Pancreas (tissue), 10 donors: Measurements from ENCODE around the gene CNGA3. TPM values are rescaled to one million over a fixed set of nuclear protein-coding genes. Genes with fewer than 3 reads are reported as not detected.

ENCODE experiments used
- ATAC-seq, 4 donors: fragments of 200-7000 bp; cut with Tn5 transposase; one replicate each; pipeline versions ENCODE4 v1.8.0 to v1.9.1; 2020; ENCODE audit warnings: mild to moderate bottlenecking in 4 of 4, moderate library complexity in 4 of 4
- DNase-seq, 6 donors: peaks; one replicate each; pipeline ENCODE4 v3.0.0-alpha.2; 2020
- FAIRE-seq: peaks from 2 replicates; lab custom pipeline; 2012; peaks lifted over from hg19 to GRCh38; lab: Jason Lieb, UNC
- H3K27ac ChIP-seq, 4 donors: fragments of 200-600 bp; sonication (generic); 1 replicate in 3 of 4; 2 replicates in 1 of 4; pipeline versions ENCODE4 v1.5.0 to v1.8.0; 2020
- H3K27me3 ChIP-seq, 4 donors: fragments of 200-600 bp; one replicate each; pipeline ENCODE4 v1.8.0; 2021
- H3K36me3 ChIP-seq, 3 donors: fragments of 200-600 bp; sonication (generic) in 1 of 3; one replicate each; pipeline versions ENCODE4 v1.5.0 to v1.8.0; 2020 to 2021
- H3K4me1 ChIP-seq, 3 donors: fragments of 200-600 bp; one replicate each; pipeline ENCODE4 v1.8.0; 2021
- H3K4me3 ChIP-seq, 4 donors: fragments of 200-600 bp; sonication (generic) in 2 of 4; one replicate each; pipeline versions ENCODE4 v1.5.0 to v1.8.0; 2020 to 2021
- H3K9me3 ChIP-seq, 4 donors: fragments of 200-600 bp; one replicate each; pipeline ENCODE4 v1.8.0; 2021
- WGBS, 2 donors: extraction: QIAGEN DNeasy Blood & Tissue Kit; methylation state at CpG; one replicate each; pipeline ENCODE4 v1.1.7; 2013; 5-methylcytosine and 5-hydroxymethylcytosine counted together
- intact Hi-C, 3 donors: fragments of 100-400 bp; cut with DNase I; formaldehyde crosslinking; loops; one replicate each; pipeline versions ENCODE4 v1.11.1 to v1.14.2; 2022
- polyA plus RNA-seq, 2 donors: library from polyadenylated mRNA; stranded (reverse); fragments of 200-250 nt; gene quantifications; one replicate each; pipeline ENCODE4 v1.2.3, GENCODE V29; 2013
- total RNA-seq, 6 donors: library from RNA; stranded (reverse); fragmentation: NEBNext Ultra II Directional in 4 of 6; extraction: Animal tissue kit (Norgen Biotek cat#: 25700) in 4 of 6; gene quantifications; one replicate each; pipeline versions ENCODE4 v1.2.1 to v1.2.4, GENCODE V29; 2021 to 2023
- TF ChIP-seq, protein P1 (sequence below), 4 donors: fragments of 200-600 bp; sonication (generic) in 3 of 4; IDR thresholded peaks; one replicate each; pipeline versions ENCODE4 v1.5.0 to v1.8.0; 2021; ENCODE audit warnings: antibody characterized with exemption in 4 of 4
- donor health status: healthy with polysubstance abuse.
- donor health status: DM: no; HTN: no; CAD: no; lungs with moderate emphysema.
- donor health status: DM: no; HTN: no; CAD: no.
- donor health status: control.
- donor health status: control.
- donor health status: Bipolar disorder and iron deficiency.
- donor health status: DM: yes; HTN: yes; CAD: no.
- donor health status: DM: no; HTN: no; CAD: no.
- donor health status: DM: no; HTN: no; CAD: no.
- donor health status: DM: yes; HTN: yes; CAD: no.

The CNGA3 gene
- total and polyA plus RNA-seq, 8 donors, result 0.09 to 1.5 (median 0.28) TPM

DNA sequence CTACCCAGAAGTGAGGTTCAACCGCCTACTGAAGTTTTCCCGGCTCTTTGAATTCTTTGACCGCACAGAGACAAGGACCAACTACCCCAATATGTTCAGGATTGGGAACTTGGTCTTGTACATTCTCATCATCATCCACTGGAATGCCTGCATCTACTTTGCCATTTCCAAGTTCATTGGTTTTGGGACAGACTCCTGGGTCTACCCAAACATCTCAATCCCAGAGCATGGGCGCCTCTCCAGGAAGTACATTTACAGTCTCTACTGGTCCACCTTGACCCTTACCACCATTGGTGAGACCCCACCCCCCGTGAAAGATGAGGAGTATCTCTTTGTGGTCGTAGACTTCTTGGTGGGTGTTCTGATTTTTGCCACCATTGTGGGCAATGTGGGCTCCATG lies 49.7 kb downstream of the CNGA3 start:
- H3K27me3 ChIP-seq, result peaks cover 0 to 2% (median 0%) of the 10 kb centered on the region in 4 donors
- 77 to 85% methylated on average over 6 of the region's 6 CpGs for WGBS, 2 donors

DNA sequence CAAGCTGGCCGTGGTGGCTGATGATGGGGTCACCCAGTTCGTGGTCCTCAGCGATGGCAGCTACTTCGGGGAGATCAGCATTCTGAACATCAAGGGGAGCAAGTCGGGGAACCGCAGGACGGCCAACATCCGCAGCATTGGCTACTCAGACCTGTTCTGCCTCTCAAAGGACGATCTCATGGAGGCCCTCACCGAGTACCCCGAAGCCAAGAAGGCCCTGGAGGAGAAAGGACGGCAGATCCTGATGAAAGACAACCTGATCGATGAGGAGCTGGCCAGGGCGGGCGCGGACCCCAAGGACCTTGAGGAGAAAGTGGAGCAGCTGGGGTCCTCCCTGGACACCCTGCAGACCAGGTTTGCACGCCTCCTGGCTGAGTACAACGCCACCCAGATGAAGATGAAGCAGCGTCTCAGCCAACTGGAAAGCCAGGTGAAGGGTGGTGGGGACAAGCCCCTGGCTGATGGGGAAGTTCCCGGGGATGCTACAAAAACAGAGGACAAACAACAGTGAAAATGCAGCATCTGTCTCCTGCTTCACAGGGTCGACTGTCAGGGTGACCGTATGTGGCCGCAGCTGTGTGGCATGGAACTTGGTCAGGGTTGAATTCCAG lies 50.6 kb downstream of the CNGA3 start:
- Histone ChIP-seq H3K36me3 (no peaks in the 10 kb centered on the region), H3K9me3 (no peaks in the 10 kb centered on the region), H3K27me3 (peaks cover 0 to 2% (median 0%) of the 10 kb centered on the region in 4 donors), H3K4me3 (no peak overlapping the region), H3K4me1 (no peaks in the 10 kb centered on the region), H3K27ac (no peak overlapping the region)
- intact Hi-C loops, result no loop called here
- no peak for ATAC-seq
- TF ChIP-seq, protein P1, sequence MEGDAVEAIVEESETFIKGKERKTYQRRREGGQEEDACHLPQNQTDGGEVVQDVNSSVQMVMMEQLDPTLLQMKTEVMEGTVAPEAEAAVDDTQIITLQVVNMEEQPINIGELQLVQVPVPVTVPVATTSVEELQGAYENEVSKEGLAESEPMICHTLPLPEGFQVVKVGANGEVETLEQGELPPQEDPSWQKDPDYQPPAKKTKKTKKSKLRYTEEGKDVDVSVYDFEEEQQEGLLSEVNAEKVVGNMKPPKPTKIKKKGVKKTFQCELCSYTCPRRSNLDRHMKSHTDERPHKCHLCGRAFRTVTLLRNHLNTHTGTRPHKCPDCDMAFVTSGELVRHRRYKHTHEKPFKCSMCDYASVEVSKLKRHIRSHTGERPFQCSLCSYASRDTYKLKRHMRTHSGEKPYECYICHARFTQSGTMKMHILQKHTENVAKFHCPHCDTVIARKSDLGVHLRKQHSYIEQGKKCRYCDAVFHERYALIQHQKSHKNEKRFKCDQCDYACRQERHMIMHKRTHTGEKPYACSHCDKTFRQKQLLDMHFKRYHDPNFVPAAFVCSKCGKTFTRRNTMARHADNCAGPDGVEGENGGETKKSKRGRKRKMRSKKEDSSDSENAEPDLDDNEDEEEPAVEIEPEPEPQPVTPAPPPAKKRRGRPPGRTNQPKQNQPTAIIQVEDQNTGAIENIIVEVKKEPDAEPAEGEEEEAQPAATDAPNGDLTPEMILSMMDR (IDR thresholded peaks at IDR 0.05), result no peak
- 77 to 85% methylated on average over 23 of the region's 23 CpGs for WGBS, 2 donors
- DNase-seq, result no peak
- no peak for FAIRE-seq

More for the DNA sequence above, 49.7 kb downstream of the CNGA3 start:
- Histone ChIP-seq H3K36me3 (no peaks in the 10 kb centered on the region), H3K27ac (no peak overlapping the region), H3K4me3 (no peak overlapping the region), H3K4me1 (no peaks in the 10 kb centered on the region), H3K9me3 (no peaks in the 10 kb centered on the region)
- intact Hi-C loops, result no loop called here
- FAIRE-seq (no peak), DNase-seq (no peak), ATAC-seq (no peak)
- TF ChIP-seq, protein P1 (IDR thresholded peaks at IDR 0.05), result no peak

DNA sequence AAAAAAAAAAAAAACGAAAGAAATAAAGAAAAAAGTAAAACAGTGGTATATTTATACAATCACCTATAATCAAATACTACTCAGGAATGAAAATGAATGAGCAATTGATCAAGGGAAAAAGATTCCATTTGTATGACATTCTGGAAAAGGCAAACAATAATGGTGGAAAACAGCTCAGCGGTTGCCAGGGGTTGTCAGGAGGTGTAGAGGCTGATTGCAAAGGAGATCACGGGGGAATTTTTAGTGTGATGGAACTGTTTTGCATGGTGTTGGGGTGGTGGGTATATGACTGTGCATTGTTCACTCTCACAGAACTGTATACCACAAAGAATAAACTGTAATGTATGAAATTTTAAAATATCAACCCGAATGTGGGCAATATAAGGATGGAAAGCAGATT lies 52.9 kb downstream of the CNGA3 start:
- Histone ChIP-seq H3K27ac (no peak overlapping the region), H3K27me3 (peaks cover 0 to 2% (median 0%) of the 10 kb centered on the region in 4 donors), H3K4me1 (no peaks in the 10 kb centered on the region), H3K9me3 (no peaks in the 10 kb centered on the region), H3K4me3 (no peak overlapping the region), H3K36me3 (no peaks in the 10 kb centered on the region)
- FAIRE-seq (no peak), DNase-seq (no peak), ATAC-seq (no peak)
- intact Hi-C loops, result no loop called here
- 47 to 48% methylated on average over 4 of the region's 4 CpGs for WGBS, 2 donors
- TF ChIP-seq, protein P1 (IDR thresholded peaks at IDR 0.05), result no peak

DNA sequence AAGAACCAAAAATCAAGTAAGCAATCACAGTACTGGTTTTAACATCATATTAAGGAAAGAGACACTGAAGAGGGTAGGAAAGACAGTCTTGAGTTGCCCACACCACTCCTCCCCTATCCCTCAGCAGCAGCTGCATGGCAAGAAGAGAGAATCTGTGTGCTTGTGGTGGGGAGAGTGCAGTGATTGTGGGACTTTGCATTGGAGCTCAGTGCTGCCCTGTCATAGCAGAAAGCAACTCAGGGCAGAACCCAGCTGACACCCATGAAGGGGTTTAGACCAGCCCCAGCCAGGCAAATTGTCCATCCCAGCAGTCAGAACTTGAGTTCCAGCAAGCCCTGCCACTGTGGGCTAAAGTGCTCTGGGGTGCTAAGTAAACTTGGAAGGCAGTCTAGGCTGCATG lies 57.6 kb downstream of the CNGA3 start:
- intact Hi-C loops, result no loop called here
- no peak for FAIRE-seq
- TF ChIP-seq, protein P1 (IDR thresholded peaks at IDR 0.05), result no peak

DNA sequence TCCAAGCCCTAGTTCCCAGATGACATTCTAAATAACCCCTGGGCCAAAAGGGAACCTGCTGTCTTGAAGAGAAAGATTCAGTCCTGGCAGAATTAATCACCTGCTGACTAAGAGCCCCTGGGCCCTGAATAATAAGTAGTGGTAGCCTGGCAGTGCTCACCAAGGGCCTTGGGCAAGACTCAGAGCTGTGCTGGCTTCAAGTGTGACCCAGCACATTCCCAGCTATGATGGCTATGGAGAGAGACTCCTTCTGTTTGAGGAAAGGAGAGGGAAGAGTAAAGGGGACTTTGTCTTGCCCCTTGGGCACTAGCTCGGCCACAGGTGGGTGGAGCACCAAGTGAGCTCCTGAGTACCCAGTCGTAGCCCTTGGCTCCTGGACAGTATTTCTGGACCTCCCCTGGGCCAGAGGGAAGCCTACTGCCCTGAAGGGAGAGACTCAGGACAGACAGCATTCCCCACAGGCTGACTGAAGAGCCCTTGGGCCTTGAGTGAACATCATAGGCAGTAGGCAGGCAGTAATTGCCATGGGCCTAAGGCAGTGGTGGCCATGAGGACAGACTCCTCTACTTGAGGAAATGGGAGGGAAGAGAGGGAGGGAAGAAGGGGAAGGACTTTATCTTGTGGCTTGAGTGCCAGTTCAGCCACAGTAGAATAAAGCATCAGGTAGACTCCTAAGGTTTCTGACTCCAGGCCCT lies 58.4 kb downstream of the CNGA3 start:
- Histone ChIP-seq H3K36me3 (no peaks in the 10 kb centered on the region), H3K4me3 (no peak overlapping the region), H3K9me3 (no peaks in the 10 kb centered on the region), H3K27ac (no peak overlapping the region), H3K27me3 (no peaks in the 10 kb centered on the region), H3K4me1 (no peaks in the 10 kb centered on the region)
- ATAC-seq (no peak), DNase-seq (no peak), FAIRE-seq (no peak)
- intact Hi-C loops, result no loop called here
- 82 to 85% methylated on average over 2 of the region's 2 CpGs for WGBS, 2 donors
- TF ChIP-seq, protein P1 (IDR thresholded peaks at IDR 0.05), result no peak

More for the DNA sequence above, 57.6 kb downstream of the CNGA3 start:
- Histone ChIP-seq H3K36me3 (no peaks in the 10 kb centered on the region), H3K4me1 (no peaks in the 10 kb centered on the region), H3K27me3 (no peaks in the 10 kb centered on the region), H3K27ac (no peak overlapping the region), H3K9me3 (no peaks in the 10 kb centered on the region), H3K4me3 (no peak overlapping the region)
- DNase-seq, result no peak
- no peak for ATAC-seq
